ENCODE data around the gene TNFRSF1B. TPM values are rescaled to one million over a fixed set of nuclear protein-coding genes. Genes with fewer than 3 reads are reported as not detected.

The TNFRSF1B gene
- total RNA-seq, 4 donors from 2014 or later, result 8.8 to 53.4 (median 24.2) TPM

DNA sequence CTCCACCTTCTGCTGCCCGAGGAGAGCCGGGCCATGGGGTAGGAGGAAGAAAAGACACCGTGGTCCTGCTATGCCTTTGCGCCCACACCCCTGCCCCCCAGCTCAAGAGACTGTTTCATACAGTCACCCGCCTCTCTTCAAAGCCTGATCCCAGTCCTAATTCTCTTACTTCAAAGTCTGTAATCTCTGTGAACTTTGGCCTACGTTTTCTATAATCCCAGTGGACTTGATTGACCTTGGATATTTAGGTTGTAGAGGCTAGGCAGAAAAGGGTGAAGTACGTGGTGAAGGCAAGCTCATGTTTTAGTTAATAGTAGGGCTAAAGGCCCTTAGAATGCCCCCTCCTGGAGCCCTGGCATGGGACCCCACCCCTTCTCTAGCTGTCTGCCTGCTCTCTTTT lies 91.5 kb downstream of the TNFRSF1B start:
- no peak overlapping the region for H3K4me3 ChIP-seq
- H3K9me3 ChIP-seq, result no peaks in the 10 kb centered on the region
- TF ChIP-seq POLR2A (IDR thresholded peaks at IDR 0.05) (no peak), CTCF (IDR thresholded peaks at IDR 0.05) (no peak)
- no peaks in the 10 kb centered on the region for H3K4me1 ChIP-seq
- intact Hi-C loops (cut with DNase I; ENCODE audit: low total_unique reads), result no loop called here
- H3K27ac ChIP-seq, result no peak overlapping the region
- H3K36me3 ChIP-seq, result no peaks in the 10 kb centered on the region
- DNase-seq, result no peak
- no peaks in the 10 kb centered on the region for H3K27me3 ChIP-seq

Small RNA genes within 50 kb of the gene (microRNA-seq; reads per million reads assigned to microRNA genes)
- gene MIR4632 (ENCODE audit: borderline microRNAs expressed, borderline replicate concordance) (not detected), gene MIR7846 (ENCODE audit: borderline microRNAs expressed, borderline replicate concordance) (1.5 reads per million)

Small RNA genes within 50 kb of the gene (small RNA-seq; reads per million reads assigned to genes)
- not detected for gene MIR4632
- not detected for gene RF00156

Other genes with a start within 250 kb of the TNFRSF1B start
- 10 to 100 TPM; 33.1 to 60.7 (median 39.7) TPM for gene KIAA2013, start 240.6 kb upstream of the TNFRSF1B start, total RNA-seq
- 100 to 1,000 TPM in 1 of 4 donors, 10 to 100 TPM in 3; 14.6 to 324 (median 55.8) TPM for gene PLOD1, start 232.3 kb upstream of the TNFRSF1B start, total RNA-seq
- 10 to 100 TPM; 15.6 to 69.5 (median 35.1) TPM for gene MFN2, start 186.5 kb upstream of the TNFRSF1B start, total RNA-seq
- 10 to 100 TPM in 3 of 4 donors, 1 to 10 TPM in 1; 1.2 to 44.8 (median 33.6) TPM for gene MIIP, start 147.5 kb upstream of the TNFRSF1B start, total RNA-seq
- gene TNFRSF8, start 103.7 kb upstream of the TNFRSF1B start, total RNA-seq, result 1 to 10 TPM in 2 of 4 donors, under 1 TPM in 2; 0.26 to 2.4 (median 0.85) TPM
- gene VPS13D, start 63.0 kb downstream of the TNFRSF1B start, total RNA-seq, result 100 to 1,000 TPM in 1 of 4 donors, 10 to 100 TPM in 3; 33.2 to 115 (median 56.5) TPM

Measured in uterus (tissue), 4 donors.